DMS79 (cell line): ENCODE measurements around the gene CLTCL1.
"Not testable (repeated sequence)": the region's sequence is repeated elsewhere in the genome, so short reads cannot be mapped to it uniquely, and the experiment has no call there.

Experiments used
- DNase-seq: peaks from one replicate; lab custom pipeline; 2025; lab: John Stamatoyannopoulos, UW

The CLTCL1 gene

GRCh38 chr22:19291580-19292457, at the start of gene CLTCL1:
CLTCL1 (minus strand) TSS chr22:19291719; CDS start chr22:19291641, 78 bp downstream.
- no peak for DNase-seq

GRCh38 chr22:19337137-19337536, 45.6 kb upstream of the CLTCL1 start:
- DNase-seq = no peak

GRCh38 chr22:19336133-19337075, 44.9 kb upstream of the CLTCL1 start:
- DNase-seq = no peak

- no peak for DNase-seq
Observed at GRCh38 chr22:19331975-19332374, 40.5 kb upstream of the CLTCL1 start.

- no peak for DNase-seq
Observed at GRCh38 chr22:19331474-19331873, 40.0 kb upstream of the CLTCL1 start.

GRCh38 chr22:19330865-19331418, 39.4 kb upstream of the CLTCL1 start:
- no peak for DNase-seq

GRCh38 chr22:19330205-19330604, 38.7 kb upstream of the CLTCL1 start:
- not testable (repeated sequence) for DNase-seq

GRCh38 chr22:19329454-19329853, 37.9 kb upstream of the CLTCL1 start:
- no peak for DNase-seq

- no peak for DNase-seq
Observed at GRCh38 chr22:19325296-19325948, 33.9 kb upstream of the CLTCL1 start.

GRCh38 chr22:19323420-19323819, 31.9 kb upstream of the CLTCL1 start:
- not testable (repeated sequence) for DNase-seq

- DNase-seq = no peak
Observed at GRCh38 chr22:19321757-19322156, 30.2 kb upstream of the CLTCL1 start.

- not testable (repeated sequence) for DNase-seq
Observed at GRCh38 chr22:19320136-19320535, 28.6 kb upstream of the CLTCL1 start.

GRCh38 chr22:19319281-19319680, 27.8 kb upstream of the CLTCL1 start:
- no peak for DNase-seq

GRCh38 chr22:19317865-19318264, 26.3 kb upstream of the CLTCL1 start:
- DNase-seq = no peak

- DNase-seq = no peak
Observed at GRCh38 chr22:19307872-19308271, 16.4 kb upstream of the CLTCL1 start.

GRCh38 chr22:19306535-19306934, 15.0 kb upstream of the CLTCL1 start:
- not testable (repeated sequence) for DNase-seq

- DNase-seq = no peak
Observed at GRCh38 chr22:19304547-19304946, 13.0 kb upstream of the CLTCL1 start.

- no peak for DNase-seq
Observed at GRCh38 chr22:19303785-19304184, 12.3 kb upstream of the CLTCL1 start.

- no peak for DNase-seq
Observed at GRCh38 chr22:19295733-19296132, 4.2 kb upstream of the CLTCL1 start.

- no peak for DNase-seq
Observed at GRCh38 chr22:19292458-19293230, 1.1 kb upstream of the CLTCL1 start.

GRCh38 chr22:19291218-19291579, 320 bp downstream of the CLTCL1 start:
- DNase-seq = no peak
